ENCODE results near the gene RBBP6. TPM values are rescaled to one million over a fixed set of nuclear protein-coding genes. Genes with fewer than 3 reads are reported as not detected.

RBBP6 gene
- total RNA-seq, 1 experiment from 2014 or later: 76.6 TPM

GRCh38 chr16:24515186-24515585 is 24.2 kb upstream of the RBBP6 start:
- ChIA-PET CTCF (no interaction called here), POLR2A (ENCODE audit: unreplicated experiment) (no interaction called here)

GRCh38 chr16:24516900-24517669 is 22.3 kb upstream of the RBBP6 start:
- POLR2A ChIA-PET (ENCODE audit: unreplicated experiment): interaction anchor here (0.6 kb wide), 2 partner anchors 377 to 618 kb away, joined by 5 to 6 read pairs; no protein-coding TSS in a partner anchor

More at GRCh38 chr16:24515186-24515585, 24.2 kb upstream of the RBBP6 start:
- Histone ChIP-seq H3K4me2 (no peak overlapping the region), H3K36me3 (ENCODE audit: low read depth) (no peaks in the 10 kb centered on the region), H3K79me2 (ENCODE audit: low read depth) (no peaks in the 10 kb centered on the region), H3K9me2 (ENCODE audit: insufficient read depth) (no peaks in the 10 kb centered on the region), H3K27ac (no peak overlapping the region), H2AFZ (no peak overlapping the region), H3K9me3 (ENCODE audit: insufficient read depth, low read depth) (no peaks in the 10 kb centered on the region), H3K27me3 (ENCODE audit: insufficient read depth, low read depth) (peaks cover 4% of the 10 kb centered on the region; the same call in 1 of the 2 replicates), H4K20me1 (ENCODE audit: insufficient read depth) (no peaks in the 10 kb centered on the region), H3F3A (ENCODE audit: insufficient read depth, low read depth) (peaks cover 4% of the 10 kb centered on the region; the same call in 1 of the 2 replicates), H3K4me3 (no peak overlapping the region), H3K4me1 (replicated peaks; ENCODE audit: insufficient read depth) (peaks cover 3% of the 10 kb centered on the region)
- DNase-seq: no peak
- TF ChIP-seq CTCF (conservative IDR thresholded peaks at IDR 0.05) (no peak), EZH2 (IDR thresholded peaks at IDR 0.05; ENCODE audit: low read depth) (no peak)
- BruUV-seq (replicated peaks): no TSS peak
- intact Hi-C loops (cut with micrococcal nuclease; ENCODE audit: unreplicated experiment): no loop called here

GRCh38 chr16:24518498-24518897 is 20.9 kb upstream of the RBBP6 start:
- no TSS peak for BruUV-seq (replicated peaks)

More at GRCh38 chr16:24516900-24517669, 22.3 kb upstream of the RBBP6 start:
- H3K4me2 ChIP-seq: peak overlapping the region; percentile 45; the same call in 1 of the 2 replicates
- DNase-seq: peak; percentile 79 to 83
- no peaks in the 10 kb centered on the region for H3K36me3 ChIP-seq (ENCODE audit: low read depth)
- CTCF ChIA-PET: interaction anchor here (0.5 to 0.6 kb wide), 5 partner anchors 13 to 1078 kb away, joined by 3 to 6 read pairs (median 4); no protein-coding TSS in a partner anchor
- H3K79me2 ChIP-seq (ENCODE audit: low read depth): no peaks in the 10 kb centered on the region
- H2AFZ ChIP-seq: no peak overlapping the region
- no peaks in the 10 kb centered on the region for H3K9me3 ChIP-seq (ENCODE audit: insufficient read depth, low read depth)
- no peak for TF ChIP-seq EZH2 (IDR thresholded peaks at IDR 0.05; ENCODE audit: low read depth)
- TF ChIP-seq CTCF (conservative IDR thresholded peaks at IDR 0.05): peak; percentile 94
- H3K9me2 ChIP-seq (ENCODE audit: insufficient read depth): no peaks in the 10 kb centered on the region
- no TSS peak for BruUV-seq (replicated peaks)
- intact Hi-C loops (cut with micrococcal nuclease; ENCODE audit: unreplicated experiment): loop anchor here (1.0 kb wide), 1 partner anchor 708 kb away; no protein-coding TSS in a partner anchor
- no peak overlapping the region for H3K27ac ChIP-seq
- peaks cover 18% of the 10 kb centered on the region for H3K4me1 ChIP-seq (replicated peaks; ENCODE audit: insufficient read depth)
- no peak overlapping the region for H3K4me3 ChIP-seq
- peaks cover 23% of the 10 kb centered on the region; the same call in 1 of the 2 replicates for H3F3A ChIP-seq (ENCODE audit: insufficient read depth, low read depth)
- H4K20me1 ChIP-seq (ENCODE audit: insufficient read depth): no peaks in the 10 kb centered on the region
- no peaks in the 10 kb centered on the region for H3K27me3 ChIP-seq (ENCODE audit: insufficient read depth, low read depth)

More at GRCh38 chr16:24518498-24518897, 20.9 kb upstream of the RBBP6 start:
- Histone ChIP-seq H3F3A (ENCODE audit: insufficient read depth, low read depth) (peaks cover 26% of the 10 kb centered on the region; the same call in 1 of the 2 replicates), H3K9me3 (ENCODE audit: insufficient read depth, low read depth) (no peaks in the 10 kb centered on the region), H3K4me3 (no peak overlapping the region), H3K4me2 (no peak overlapping the region), H3K36me3 (ENCODE audit: low read depth) (no peaks in the 10 kb centered on the region), H3K27me3 (ENCODE audit: insufficient read depth, low read depth) (no peaks in the 10 kb centered on the region), H3K9me2 (ENCODE audit: insufficient read depth) (no peaks in the 10 kb centered on the region), H3K4me1 (replicated peaks; ENCODE audit: insufficient read depth) (peaks cover 18% of the 10 kb centered on the region), H2AFZ (no peak overlapping the region), H3K79me2 (ENCODE audit: low read depth) (no peaks in the 10 kb centered on the region), H3K27ac (no peak overlapping the region), H4K20me1 (ENCODE audit: insufficient read depth) (no peaks in the 10 kb centered on the region)
- no peak for DNase-seq
- intact Hi-C loops (cut with micrococcal nuclease; ENCODE audit: unreplicated experiment): no loop called here
- POLR2A ChIA-PET (ENCODE audit: unreplicated experiment): no interaction called here
- CTCF ChIA-PET: interaction anchor here (0.7 kb wide), 1 partner anchor 31 kb away, joined by 14 read pairs; no protein-coding TSS in a partner anchor
- no peak for TF ChIP-seq CTCF (conservative IDR thresholded peaks at IDR 0.05)
- TF ChIP-seq EZH2 (IDR thresholded peaks at IDR 0.05; ENCODE audit: low read depth): no peak

Data from PC-9 (cell line).